ENCODE results near the gene TADA2A.
"Not testable (repeated sequence)": the region's sequence is repeated elsewhere in the genome, so short reads cannot be mapped to it uniquely, and the experiment has no call there.

TADA2A gene

GRCh38 chr17:37405955-37406634 is 591 bp upstream of the TADA2A start:
- peaks cover 0 to 12% of the 10 kb centered on the region in 2 donors for H3K4me1 ChIP-seq (ENCODE audit: control insufficient read depth in 1 of 2, insufficient read depth in 2 of 2, low read length in 2 of 2)
- peak overlapping the region; percentile 72 to 94 for H3K4me3 ChIP-seq (ENCODE audit: low read depth in 1 of 2, low read length in 2 of 2)
- peaks cover 0 to 2% of the 10 kb centered on the region in 2 donors for H3K36me3 ChIP-seq (ENCODE audit: control insufficient read depth in 1 of 2, insufficient read depth in 2 of 2, low read length in 2 of 2)
- H3K27ac ChIP-seq (ENCODE audit: low read length) = peak overlapping the region; percentile 89
- H3K9me3 ChIP-seq (ENCODE audit: control insufficient read depth in 1 of 2, low read length in 2 of 2) = no peaks in the 10 kb centered on the region
- H3K27me3 ChIP-seq (ENCODE audit: low read depth, low read length) = no peaks in the 10 kb centered on the region

DNA sequence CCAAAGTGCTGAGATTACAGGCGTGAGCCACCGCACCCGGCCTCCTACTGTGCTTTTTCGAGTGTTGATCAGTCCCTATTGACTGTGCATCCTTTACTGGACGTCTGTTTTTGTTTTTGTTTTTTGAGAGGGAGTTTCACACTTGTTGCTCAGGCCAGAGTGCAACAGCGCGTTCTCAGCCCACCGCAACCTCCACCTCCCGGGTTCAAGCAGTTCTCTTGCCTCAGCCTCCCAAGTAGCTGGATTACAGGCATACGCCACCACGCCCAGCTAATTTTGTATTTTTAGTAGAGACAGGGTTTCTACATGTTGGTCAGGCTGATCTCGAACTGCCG is 1.4 kb downstream of the TADA2A start:
- Histone ChIP-seq H3K36me3 (ENCODE audit: control insufficient read depth in 1 of 2, insufficient read depth in 2 of 2, low read length in 2 of 2) (peaks cover 7 to 15% of the 10 kb centered on the region in 2 donors), H3K4me1 (ENCODE audit: control insufficient read depth in 1 of 2, insufficient read depth in 2 of 2, low read length in 2 of 2) (peaks cover 0 to 12% of the 10 kb centered on the region in 2 donors)
- H3K27me3 ChIP-seq (ENCODE audit: low read depth, low read length); H3K9me3 ChIP-seq (ENCODE audit: control insufficient read depth in 1 of 2, low read length in 2 of 2); H3K27ac ChIP-seq (ENCODE audit: low read length); H3K4me3 ChIP-seq (ENCODE audit: low read depth in 1 of 2, low read length in 2 of 2): not testable (repeated sequence)

DNA sequence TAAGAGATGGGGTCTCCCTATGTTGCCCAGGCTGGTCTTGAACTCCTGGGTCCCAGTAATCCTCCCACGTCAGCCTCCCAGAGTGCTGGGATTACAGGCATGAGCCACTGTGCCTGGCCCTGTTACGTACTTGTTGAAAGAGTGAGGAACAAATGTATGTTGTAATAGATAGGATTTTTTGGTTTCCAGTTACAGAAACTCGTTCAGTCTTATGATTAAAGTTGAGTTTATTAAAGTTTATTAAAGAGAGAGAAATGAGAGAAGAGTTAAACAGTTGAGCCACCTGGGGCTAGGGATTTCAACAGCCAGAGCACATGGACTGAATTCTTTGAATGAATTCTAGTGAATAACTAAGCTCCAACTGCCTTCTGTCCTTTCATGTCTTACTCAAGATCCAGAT is 3.7 kb downstream of the TADA2A start:
- Histone ChIP-seq H3K27ac (ENCODE audit: low read length) (no peak overlapping the region), H3K27me3 (ENCODE audit: low read depth, low read length) (no peaks in the 10 kb centered on the region), H3K4me3 (ENCODE audit: low read depth in 1 of 2, low read length in 2 of 2) (no peak overlapping the region), H3K9me3 (ENCODE audit: control insufficient read depth in 1 of 2, low read length in 2 of 2) (no peaks in the 10 kb centered on the region), H3K36me3 (ENCODE audit: control insufficient read depth in 1 of 2, insufficient read depth in 2 of 2, low read length in 2 of 2) (peaks cover 23 to 31% of the 10 kb centered on the region in 2 donors), H3K4me1 (ENCODE audit: control insufficient read depth in 1 of 2, insufficient read depth in 2 of 2, low read length in 2 of 2) (peaks cover 0 to 7% of the 10 kb centered on the region in 2 donors)

- H3K27me3 ChIP-seq (ENCODE audit: low read depth, low read length) = no peaks in the 10 kb centered on the region
Measured at GRCh38 chr17:37413875-37414519, 7.3 kb downstream of the TADA2A start.

DNA sequence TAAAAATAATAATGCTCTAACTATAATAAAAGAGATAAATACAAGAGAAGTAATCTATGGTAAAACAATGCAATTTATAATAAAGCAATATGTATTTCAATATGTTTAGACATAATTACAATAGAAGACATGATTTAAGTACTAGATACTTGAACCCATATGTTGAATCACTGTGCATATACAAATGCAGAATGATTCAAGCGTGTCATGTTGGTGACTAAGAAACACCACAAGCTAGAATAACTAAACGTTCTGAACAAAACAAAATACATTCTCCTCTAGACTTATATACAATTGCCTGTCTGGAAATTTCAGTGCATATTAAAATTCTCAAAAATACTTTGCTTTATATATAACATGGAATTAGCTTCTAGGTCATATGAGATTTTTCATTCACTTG is 11.2 kb downstream of the TADA2A start:
- H3K4me3 ChIP-seq (ENCODE audit: low read depth in 1 of 2, low read length in 2 of 2) = no peak overlapping the region
- H3K9me3 ChIP-seq (ENCODE audit: control insufficient read depth in 1 of 2, low read length in 2 of 2) = no peaks in the 10 kb centered on the region
- no peaks in the 10 kb centered on the region for H3K4me1 ChIP-seq (ENCODE audit: control insufficient read depth in 1 of 2, insufficient read depth in 2 of 2, low read length in 2 of 2)
- H3K27me3 ChIP-seq (ENCODE audit: low read depth, low read length) = no peaks in the 10 kb centered on the region
- peaks cover 16 to 29% of the 10 kb centered on the region in 2 donors for H3K36me3 ChIP-seq (ENCODE audit: control insufficient read depth in 1 of 2, insufficient read depth in 2 of 2, low read length in 2 of 2)
- no peak overlapping the region for H3K27ac ChIP-seq (ENCODE audit: low read length)

More at GRCh38 chr17:37413875-37414519, 7.3 kb downstream of the TADA2A start:
- H3K36me3 ChIP-seq (ENCODE audit: control insufficient read depth in 1 of 2, insufficient read depth in 2 of 2, low read length in 2 of 2) = peaks cover 23 to 36% of the 10 kb centered on the region in 2 donors
- H3K27ac ChIP-seq (ENCODE audit: low read length) = no peak overlapping the region
- H3K9me3 ChIP-seq (ENCODE audit: control insufficient read depth in 1 of 2, low read length in 2 of 2) = no peaks in the 10 kb centered on the region
- no peak overlapping the region for H3K4me3 ChIP-seq (ENCODE audit: low read depth in 1 of 2, low read length in 2 of 2)
- no peaks in the 10 kb centered on the region for H3K4me1 ChIP-seq (ENCODE audit: control insufficient read depth in 1 of 2, insufficient read depth in 2 of 2, low read length in 2 of 2)

- Histone ChIP-seq H3K4me1 (ENCODE audit: control insufficient read depth in 1 of 2, insufficient read depth in 2 of 2, low read length in 2 of 2) (no peaks in the 10 kb centered on the region), H3K36me3 (ENCODE audit: control insufficient read depth in 1 of 2, insufficient read depth in 2 of 2, low read length in 2 of 2) (peaks cover 19 to 46% of the 10 kb centered on the region in 2 donors), H3K27ac (ENCODE audit: low read length) (no peak overlapping the region), H3K4me3 (ENCODE audit: low read depth in 1 of 2, low read length in 2 of 2) (no peak overlapping the region), H3K9me3 (ENCODE audit: control insufficient read depth in 1 of 2, low read length in 2 of 2) (no peaks in the 10 kb centered on the region), H3K27me3 (ENCODE audit: low read depth, low read length) (no peaks in the 10 kb centered on the region)
Measured at GRCh38 chr17:37422971-37423625, 16.4 kb downstream of the TADA2A start.

- H3K9me3 ChIP-seq (ENCODE audit: control insufficient read depth in 1 of 2, low read length in 2 of 2) = no peaks in the 10 kb centered on the region
- H3K4me1 ChIP-seq (ENCODE audit: control insufficient read depth in 1 of 2, insufficient read depth in 2 of 2, low read length in 2 of 2) = no peaks in the 10 kb centered on the region
- peaks cover 19 to 40% of the 10 kb centered on the region in 2 donors for H3K36me3 ChIP-seq (ENCODE audit: control insufficient read depth in 1 of 2, insufficient read depth in 2 of 2, low read length in 2 of 2)
Measured at GRCh38 chr17:37425268-37425667, 18.6 kb downstream of the TADA2A start.

GRCh38 chr17:37429039-37429438 is 22.4 kb downstream of the TADA2A start:
- Histone ChIP-seq H3K4me3 (ENCODE audit: low read depth in 1 of 2, low read length in 2 of 2) (no peak overlapping the region), H3K27ac (ENCODE audit: low read length) (no peak overlapping the region), H3K9me3 (ENCODE audit: control insufficient read depth in 1 of 2, low read length in 2 of 2) (no peaks in the 10 kb centered on the region), H3K27me3 (ENCODE audit: low read depth, low read length) (no peaks in the 10 kb centered on the region), H3K4me1 (ENCODE audit: control insufficient read depth in 1 of 2, insufficient read depth in 2 of 2, low read length in 2 of 2) (no peaks in the 10 kb centered on the region), H3K36me3 (ENCODE audit: control insufficient read depth in 1 of 2, insufficient read depth in 2 of 2, low read length in 2 of 2) (peaks cover 15 to 40% of the 10 kb centered on the region in 2 donors)

More at GRCh38 chr17:37425268-37425667, 18.6 kb downstream of the TADA2A start:
- no peak overlapping the region for H3K4me3 ChIP-seq (ENCODE audit: low read depth in 1 of 2, low read length in 2 of 2)
- H3K27ac ChIP-seq (ENCODE audit: low read length) = no peak overlapping the region
- H3K27me3 ChIP-seq (ENCODE audit: low read depth, low read length) = no peaks in the 10 kb centered on the region

- peaks cover 15 to 42% of the 10 kb centered on the region in 2 donors for H3K36me3 ChIP-seq (ENCODE audit: control insufficient read depth in 1 of 2, insufficient read depth in 2 of 2, low read length in 2 of 2)
Measured at GRCh38 chr17:37429453-37429852, 22.8 kb downstream of the TADA2A start.

DNA sequence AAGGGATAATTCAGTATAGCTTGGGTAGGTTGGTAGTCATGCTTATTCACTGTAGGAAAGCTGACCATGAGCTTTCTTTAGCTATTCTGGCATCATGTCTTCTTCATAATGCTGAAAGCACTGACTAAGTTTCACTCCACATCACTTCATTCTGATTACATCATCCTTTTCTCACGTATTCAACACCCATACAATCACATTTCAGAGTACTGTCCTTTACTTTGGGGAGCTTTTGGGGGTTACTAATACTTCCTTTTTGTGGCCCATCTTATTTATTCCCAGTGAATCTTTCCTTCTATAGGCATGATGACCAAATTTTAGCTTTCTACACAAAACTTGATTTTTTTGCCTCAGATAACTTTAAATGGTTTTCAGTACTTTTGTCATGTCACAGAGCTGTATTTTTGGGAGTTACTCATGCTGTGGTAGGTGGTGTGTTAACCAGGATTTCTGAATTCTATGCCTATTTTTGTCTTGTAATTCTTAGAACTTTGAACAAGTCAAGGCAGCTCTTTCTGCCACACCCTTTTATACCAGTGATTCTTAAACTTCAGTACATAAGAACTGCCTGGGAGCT is 23.5 kb downstream of the TADA2A start:
- H3K27ac ChIP-seq (ENCODE audit: low read length) = no peak overlapping the region
- no peaks in the 10 kb centered on the region for H3K9me3 ChIP-seq (ENCODE audit: control insufficient read depth in 1 of 2, low read length in 2 of 2)
- H3K4me3 ChIP-seq (ENCODE audit: low read depth in 1 of 2, low read length in 2 of 2) = no peak overlapping the region
- no peaks in the 10 kb centered on the region for H3K4me1 ChIP-seq (ENCODE audit: control insufficient read depth in 1 of 2, insufficient read depth in 2 of 2, low read length in 2 of 2)
- no peaks in the 10 kb centered on the region for H3K27me3 ChIP-seq (ENCODE audit: low read depth, low read length)
- peaks cover 12 to 40% of the 10 kb centered on the region in 2 donors for H3K36me3 ChIP-seq (ENCODE audit: control insufficient read depth in 1 of 2, insufficient read depth in 2 of 2, low read length in 2 of 2)

More at GRCh38 chr17:37429453-37429852, 22.8 kb downstream of the TADA2A start:
- Histone ChIP-seq H3K4me3 (ENCODE audit: low read depth in 1 of 2, low read length in 2 of 2) (no peak overlapping the region), H3K27ac (ENCODE audit: low read length) (no peak overlapping the region), H3K9me3 (ENCODE audit: control insufficient read depth in 1 of 2, low read length in 2 of 2) (no peaks in the 10 kb centered on the region), H3K4me1 (ENCODE audit: control insufficient read depth in 1 of 2, insufficient read depth in 2 of 2, low read length in 2 of 2) (no peaks in the 10 kb centered on the region), H3K27me3 (ENCODE audit: low read depth, low read length) (no peaks in the 10 kb centered on the region)

- Histone ChIP-seq H3K27ac (ENCODE audit: low read length) (no peak overlapping the region), H3K4me3 (ENCODE audit: low read depth in 1 of 2, low read length in 2 of 2) (no peak overlapping the region), H3K27me3 (ENCODE audit: low read depth, low read length) (no peaks in the 10 kb centered on the region), H3K9me3 (ENCODE audit: control insufficient read depth in 1 of 2, low read length in 2 of 2) (no peaks in the 10 kb centered on the region), H3K4me1 (ENCODE audit: control insufficient read depth in 1 of 2, insufficient read depth in 2 of 2, low read length in 2 of 2) (no peaks in the 10 kb centered on the region), H3K36me3 (ENCODE audit: control insufficient read depth in 1 of 2, insufficient read depth in 2 of 2, low read length in 2 of 2) (peaks cover 2 to 22% of the 10 kb centered on the region in 2 donors)
Measured at GRCh38 chr17:37432671-37433070, 26.0 kb downstream of the TADA2A start.

Measured in muscle layer of duodenum (tissue), 2 donors.